Kidney (tissue), 14 donors: ENCODE data around the gene ABCB7. TPM values are rescaled to one million over a fixed set of nuclear protein-coding genes. Genes with fewer than 3 reads are reported as not detected.

Source experiments
- DNase-seq, 5 donors: peaks; one replicate each; pipeline ENCODE4 v3.0.0-alpha.2; 2013 to 2020
- FAIRE-seq: peaks from 2 replicates; lab custom pipeline; 2012; peaks lifted over from hg19 to GRCh38; lab: Jason Lieb, UNC
- H3K27ac ChIP-seq, 2 donors: one replicate each; pipeline ENCODE4 v1.7.0; 2013; ENCODE audit warnings: low read depth in 2 of 2, low read length in 2 of 2, inconsistent platforms in 1 of 2
- H3K27me3 ChIP-seq: one replicate; pipeline ENCODE4 v1.7.1; 2013; ENCODE audit warnings: low read length, inconsistent platforms; ENCODE audit not compliant: control insufficient read depth, insufficient read depth
- H3K36me3 ChIP-seq, 3 donors: one replicate each; pipeline versions ENCODE4 v1.7.0 to v1.7.1; 2013; ENCODE audit warnings: low read length in 3 of 3, control low read depth in 1 of 3, inconsistent platforms in 1 of 3; ENCODE audit not compliant: insufficient read depth in 3 of 3, control insufficient read depth in 2 of 3
- H3K4me1 ChIP-seq, 3 donors: one replicate each; pipeline versions ENCODE4 v1.7.0 to v1.7.1; 2013; ENCODE audit warnings: low read length in 3 of 3, inconsistent platforms in 1 of 3, low read depth in 1 of 3; ENCODE audit not compliant: control insufficient read depth in 2 of 3, insufficient read depth in 2 of 3
- H3K4me3 ChIP-seq, 3 donors: one replicate each; pipeline versions ENCODE4 v1.7.0 to v1.8.1; 2013; ENCODE audit warnings: low read length in 3 of 3, control low read depth in 1 of 3, inconsistent platforms in 1 of 3
- H3K9ac ChIP-seq, 3 donors: one replicate each; pipeline versions ENCODE4 v1.7.0 to v1.7.1; 2013; ENCODE audit warnings: low read length in 3 of 3, control low read depth in 1 of 3, inconsistent platforms in 1 of 3
- H3K9me3 ChIP-seq, 3 donors: one replicate each; pipeline versions ENCODE4 v1.7.0 to v1.7.1; 2013; ENCODE audit warnings: low read length in 3 of 3, control low read depth in 1 of 3, inconsistent platforms in 1 of 3; ENCODE audit not compliant: control insufficient read depth in 2 of 3, insufficient read depth in 1 of 3
- CTCF ChIP-seq: IDR thresholded peaks from 3 replicates; pipeline ENCODE4 v1.5.1; 2012; ENCODE audit warnings: mild to moderate bottlenecking, moderate library complexity, borderline replicate concordance; ENCODE audit not compliant: insufficient read depth; ENCODE audit errors: extremely low read depth
- intact Hi-C: fragments of 100-400 bp; cut with DNase I; formaldehyde crosslinking; loops from one replicate; pipeline ENCODE4 v1.11.1; 2022
- polyA plus RNA-seq: library from polyadenylated mRNA; stranded (reverse); fragments of 350-450 nt; fragmentation: Illumina TruSeq; extraction: RNeasy Lipid Tissue Mini Kit (QIAGEN cat#74804); gene quantifications from one replicate; pipeline ENCODE4 v1.2.3, GENCODE V29; 2014; ENCODE audit warnings: low read depth, low replicate concordance; ENCODE audit not compliant: insufficient read depth
- total RNA-seq: library from RNA; stranded (reverse); fragmentation: NEBNext Ultra II Directional; extraction: Animal tissue kit (Norgen Biotek cat#: 25700); gene quantifications from one replicate; pipeline ENCODE4 v1.2.1, GENCODE V29; 2021
- donor health status: control.
- donor health status: control.
- donor health status: control.
- donor health status: control.
- donor health status: control.
- donor health status: DM: yes; HTN: yes; CAD: no.
- donor health status: Normal renal cell carcinoma (clear cell type).

Gene ABCB7
- total and polyA plus RNA-seq, 2 donors from 2014 or later = 13.8 to 21.0 TPM

- DNase-seq (no peak), FAIRE-seq (no peak)
- H3K27ac ChIP-seq = no peak overlapping the region
- TF ChIP-seq CTCF = no peak
- H3K27me3 ChIP-seq = no peaks in the 10 kb centered on the region
- no peaks in the 10 kb centered on the region for H3K36me3 ChIP-seq
- intact Hi-C loops = no loop called here
- H3K9me3 ChIP-seq = no peaks in the 10 kb centered on the region
- H3K4me3 ChIP-seq = no peak overlapping the region
- H3K4me1 ChIP-seq = no peaks in the 10 kb centered on the region
- H3K9ac ChIP-seq = no peak overlapping the region
Observed at GRCh38 chrX:75114638-75115037, 41.4 kb downstream of the ABCB7 start.

GRCh38 chrX:75113664-75114063 lies 42.4 kb downstream of the ABCB7 start:
- Histone ChIP-seq H3K36me3 (no peaks in the 10 kb centered on the region), H3K4me3 (no peak overlapping the region), H3K9ac (no peak overlapping the region), H3K27ac (no peak overlapping the region), H3K27me3 (no peaks in the 10 kb centered on the region), H3K4me1 (no peaks in the 10 kb centered on the region), H3K9me3 (no peaks in the 10 kb centered on the region)
- no peak for FAIRE-seq
- TF ChIP-seq CTCF = no peak
- DNase-seq = no peak
- intact Hi-C loops = no loop called here

GRCh38 chrX:75107863-75108509 lies 48.1 kb downstream of the ABCB7 start:
- H3K9ac ChIP-seq = no peak overlapping the region
- intact Hi-C loops = no loop called here
- H3K27ac ChIP-seq = no peak overlapping the region
- H3K4me1 ChIP-seq = no peaks in the 10 kb centered on the region
- no peaks in the 10 kb centered on the region for H3K27me3 ChIP-seq
- DNase-seq = no peak
- no peak for FAIRE-seq
- no peak overlapping the region for H3K4me3 ChIP-seq
- TF ChIP-seq CTCF = no peak
- no peaks in the 10 kb centered on the region for H3K9me3 ChIP-seq
- H3K36me3 ChIP-seq = no peaks in the 10 kb centered on the region

- no peaks in the 10 kb centered on the region for H3K4me1 ChIP-seq
- H3K27me3 ChIP-seq = no peaks in the 10 kb centered on the region
- no peak overlapping the region for H3K27ac ChIP-seq
- H3K9ac ChIP-seq = no peak overlapping the region
- intact Hi-C loops = no loop called here
- H3K36me3 ChIP-seq = no peaks in the 10 kb centered on the region
- DNase-seq = no peak
- H3K4me3 ChIP-seq = no peak overlapping the region
- no peaks in the 10 kb centered on the region for H3K9me3 ChIP-seq
- FAIRE-seq = no peak
- TF ChIP-seq CTCF = no peak
Observed at GRCh38 chrX:75106772-75107171, 49.3 kb downstream of the ABCB7 start.
